OCI-M1 (cell line): Measurements from ENCODE around the gene MYO1A.
"Not testable (repeated sequence)": the region's sequence is repeated elsewhere in the genome, so short reads cannot be mapped to it uniquely, and the experiment has no call there.

Experiments
- DNase-seq: peaks from one replicate; lab custom pipeline; 2025; lab: John Stamatoyannopoulos, UW

Gene MYO1A

DNA sequence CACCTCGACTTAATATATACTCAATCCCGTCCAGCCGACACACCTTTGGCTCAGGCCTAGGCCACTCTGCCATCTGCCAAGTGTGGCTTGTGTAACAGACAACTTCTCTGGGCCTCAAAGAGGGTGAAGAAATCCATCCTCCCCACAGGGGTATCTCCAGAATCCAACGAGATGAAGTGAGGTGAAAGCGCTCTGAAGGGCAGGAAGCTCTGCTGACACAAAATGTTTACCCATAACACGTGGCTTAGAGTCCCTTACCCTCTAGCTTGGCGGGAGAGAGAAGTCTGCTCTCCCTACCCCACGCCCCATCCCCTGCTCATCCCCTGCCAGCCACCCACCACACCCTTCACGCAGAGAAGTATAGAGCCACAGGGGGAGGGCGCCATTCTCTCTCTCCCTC, 56.6 kb downstream of the MYO1A start:
- DNase-seq: no peak

DNA sequence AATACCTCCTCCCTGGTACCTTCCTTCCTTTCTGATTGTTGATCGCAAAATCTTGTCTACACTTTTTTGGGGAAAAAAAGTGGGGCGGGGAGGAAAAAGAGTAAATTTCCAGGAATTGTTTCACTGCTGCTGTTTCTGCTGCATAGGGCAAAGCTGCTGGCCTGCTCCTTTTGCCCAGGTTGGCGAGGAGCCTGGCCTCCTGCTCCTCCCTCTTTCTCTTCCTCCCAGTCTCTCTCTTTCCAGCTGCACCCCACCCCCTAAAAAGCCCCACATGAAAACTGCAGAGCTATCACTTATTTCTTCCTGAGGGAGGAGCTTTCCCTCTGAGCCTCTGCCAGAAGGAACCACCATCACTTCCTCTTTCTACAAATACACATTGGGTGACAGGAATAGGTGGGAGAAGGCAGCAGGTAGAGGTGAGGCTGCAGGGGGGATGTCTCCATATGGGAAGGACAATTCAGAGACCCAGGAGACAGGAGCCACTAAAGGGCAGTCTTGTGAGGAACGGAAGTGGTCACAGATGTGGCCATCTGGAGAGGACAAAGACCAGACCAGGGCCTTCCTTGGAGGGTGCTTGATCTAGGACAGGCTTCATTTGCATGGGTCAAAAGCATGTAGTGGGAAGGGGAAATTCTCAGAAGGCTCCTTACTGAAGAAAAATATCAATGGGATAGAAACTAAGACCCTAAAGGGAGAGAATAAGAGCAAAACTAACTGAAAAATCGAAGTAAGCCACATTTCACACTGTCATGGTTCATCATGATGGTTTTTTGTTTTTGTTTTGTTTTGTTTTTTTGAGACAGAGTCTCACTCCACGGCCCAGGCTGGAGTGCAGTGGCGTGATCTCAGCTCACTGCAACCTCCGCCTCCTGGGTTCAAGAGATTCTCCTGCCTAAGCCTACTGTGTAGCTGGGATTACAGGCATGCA, 58.3 kb downstream of the MYO1A start:
- DNase-seq: peak; percentile 81

DNA sequence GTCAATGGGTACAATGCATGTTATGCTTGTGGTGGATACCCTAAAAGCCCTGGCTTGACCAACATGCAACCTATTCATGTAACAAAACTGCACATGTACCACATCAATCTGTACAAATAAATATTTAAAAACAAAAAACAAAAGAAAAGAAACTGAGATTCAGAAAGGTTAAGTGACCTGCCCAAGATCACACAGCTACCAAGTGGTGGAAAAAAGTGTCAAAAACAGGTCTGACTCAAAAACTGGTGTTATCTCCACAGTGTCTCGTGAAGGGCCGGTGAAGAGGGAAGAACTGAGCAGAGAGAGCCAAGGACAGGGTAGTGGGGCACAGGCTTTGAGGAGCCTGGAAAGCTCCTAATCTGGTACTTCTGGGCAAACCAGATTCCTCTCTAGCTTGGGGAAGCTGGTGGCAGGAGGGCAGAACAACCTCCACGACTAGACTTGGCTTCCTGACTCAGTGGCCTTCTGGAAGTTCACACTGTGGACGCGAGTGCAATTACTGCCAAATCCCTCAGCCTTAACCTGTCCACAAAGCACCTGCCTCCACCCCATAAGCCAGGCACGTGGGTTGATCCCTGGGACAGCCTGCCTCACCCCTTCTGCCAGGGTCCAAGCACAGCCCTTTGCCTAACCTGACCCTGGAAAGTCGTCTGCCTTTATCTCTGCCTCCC, 59.1 kb downstream of the MYO1A start:
- peak; percentile 53 for DNase-seq

GRCh38 chr12:56989861-56990610, 59.9 kb downstream of the MYO1A start:
- no peak for DNase-seq

- peak; percentile 98 for DNase-seq
Measured at GRCh38 chr12:56988207-56988739, 61.7 kb downstream of the MYO1A start.

GRCh38 chr12:56987551-56988053, 62.3 kb downstream of the MYO1A start:
- peak; percentile 89 for DNase-seq

- DNase-seq: no peak
Measured at GRCh38 chr12:56987011-56987410, 62.9 kb downstream of the MYO1A start.

DNA sequence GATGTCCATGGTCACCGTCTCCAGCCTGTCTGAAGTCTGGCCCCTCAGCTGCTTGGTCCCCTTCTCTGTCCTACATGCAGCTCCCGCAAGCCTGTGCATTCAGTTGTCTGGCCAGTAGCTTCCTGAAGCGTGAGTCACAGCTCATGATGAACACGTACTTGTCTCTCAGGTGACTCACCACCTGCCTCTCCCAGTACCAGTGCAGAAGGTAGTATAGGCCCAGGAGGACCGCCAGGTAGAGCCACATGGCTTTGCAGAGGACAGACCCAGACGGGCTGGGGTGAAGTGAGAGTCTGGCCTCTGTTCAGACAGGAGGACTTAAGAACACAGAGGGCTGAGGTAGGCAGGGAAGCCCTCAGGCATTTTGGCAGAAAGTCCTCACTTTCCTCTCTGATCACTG, 64.2 kb downstream of the MYO1A start:
- not testable (repeated sequence) for DNase-seq

- DNase-seq: no peak
Measured at GRCh38 chr12:56983386-56983785, 66.5 kb downstream of the MYO1A start.

- DNase-seq: not testable (repeated sequence)
Measured at GRCh38 chr12:56982578-56983236, 67.2 kb downstream of the MYO1A start.

DNA sequence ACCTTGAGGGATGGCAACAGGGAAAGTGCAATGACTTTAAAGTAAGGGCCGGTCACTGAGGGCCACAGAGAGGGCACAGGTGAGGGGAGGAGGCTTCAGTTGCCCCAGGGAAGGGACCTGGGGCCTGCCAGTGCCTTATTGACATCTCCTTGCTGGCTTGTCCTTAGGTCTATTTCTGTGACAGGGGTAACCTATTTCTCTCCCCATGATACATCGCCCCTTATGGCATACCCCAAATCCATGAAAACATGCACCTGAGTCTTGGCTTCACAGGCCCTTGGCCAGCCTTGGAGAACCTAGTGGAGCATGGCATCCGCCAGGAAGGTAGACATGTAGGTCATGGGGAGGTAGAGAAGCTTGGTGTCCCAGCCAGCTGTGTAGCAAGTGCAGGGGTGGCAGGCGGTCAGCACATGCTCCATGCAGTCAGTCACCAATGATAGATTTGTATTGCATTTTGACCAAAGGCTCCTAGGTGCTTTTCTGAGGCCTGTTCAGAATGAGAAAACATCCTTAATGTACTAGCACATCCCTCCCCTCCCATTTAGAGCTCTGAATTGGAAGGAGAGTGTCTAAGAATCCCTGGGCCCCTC, 68.9 kb downstream of the MYO1A start:
- DNase-seq: no peak

DNA sequence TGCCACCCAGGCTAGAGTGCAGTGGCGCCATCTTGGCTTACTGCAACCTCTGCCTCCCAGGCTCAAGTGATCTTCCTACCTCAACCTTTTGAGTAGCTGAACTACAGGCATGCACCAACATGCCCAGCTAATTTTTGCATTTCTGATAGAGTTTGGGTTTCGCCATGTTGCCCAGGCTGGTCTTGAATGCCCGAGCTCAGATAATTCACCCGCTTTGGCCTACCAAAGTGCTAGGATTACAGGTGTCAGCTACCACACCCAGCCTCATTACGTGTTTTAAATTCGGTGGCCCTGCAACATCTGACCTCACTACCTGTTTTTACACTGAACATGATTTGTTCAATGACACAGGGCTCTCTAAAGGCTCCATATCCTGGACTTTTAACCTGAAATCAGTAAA, 69.7 kb downstream of the MYO1A start:
- DNase-seq: no peak

DNA sequence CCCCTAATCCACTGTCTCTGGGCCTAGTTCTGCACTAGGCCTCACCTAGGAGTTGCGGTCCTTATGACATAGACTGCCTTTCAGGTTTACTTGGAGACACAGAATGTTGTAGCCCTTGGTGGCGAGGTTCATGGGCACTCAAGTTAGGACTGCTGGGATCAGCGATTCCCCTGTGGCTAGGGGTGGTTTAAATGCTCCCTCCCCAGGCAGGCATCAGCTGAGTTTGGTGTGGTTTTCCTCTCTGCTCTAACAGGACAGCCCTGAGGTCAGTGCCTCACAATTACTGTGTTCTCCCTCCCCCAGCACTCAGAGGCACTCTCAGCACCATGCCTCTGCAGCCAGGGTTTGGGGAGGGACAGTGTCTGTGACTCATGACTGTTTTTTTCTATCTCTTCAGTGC, 70.3 kb downstream of the MYO1A start:
- DNase-seq: no peak
